NB4 (cell line): Measurements from ENCODE around the gene BABAM1.

Experiments
- MYC ChIP-seq: IDR thresholded peaks from 2 replicates; pipeline ENCODE4 v1.6.1; 2011; ENCODE audit warnings: low read depth, low read length
- POLR2A ChIP-seq: IDR thresholded peaks from 2 replicates; pipeline ENCODE4 v1.6.1; 2011; ENCODE audit warnings: mild to moderate bottlenecking; ENCODE audit not compliant: insufficient read length; ENCODE audit errors: extremely low read depth
- TF ChIP-seq, protein P1 (sequence below): IDR thresholded peaks from one replicate; pipeline ENCODE4 v1.5.1; 2012; ENCODE audit warnings: low read depth, low read length
- TF ChIP-seq, protein P2 (sequence below): IDR thresholded peaks from 2 replicates; pipeline ENCODE4 v1.6.1; 2011; ENCODE audit warnings: low read depth, low read length

GRCh38 chr19:17321655-17322489 is 54.6 kb downstream of the BABAM1 start:
- TF ChIP-seq, protein P1, sequence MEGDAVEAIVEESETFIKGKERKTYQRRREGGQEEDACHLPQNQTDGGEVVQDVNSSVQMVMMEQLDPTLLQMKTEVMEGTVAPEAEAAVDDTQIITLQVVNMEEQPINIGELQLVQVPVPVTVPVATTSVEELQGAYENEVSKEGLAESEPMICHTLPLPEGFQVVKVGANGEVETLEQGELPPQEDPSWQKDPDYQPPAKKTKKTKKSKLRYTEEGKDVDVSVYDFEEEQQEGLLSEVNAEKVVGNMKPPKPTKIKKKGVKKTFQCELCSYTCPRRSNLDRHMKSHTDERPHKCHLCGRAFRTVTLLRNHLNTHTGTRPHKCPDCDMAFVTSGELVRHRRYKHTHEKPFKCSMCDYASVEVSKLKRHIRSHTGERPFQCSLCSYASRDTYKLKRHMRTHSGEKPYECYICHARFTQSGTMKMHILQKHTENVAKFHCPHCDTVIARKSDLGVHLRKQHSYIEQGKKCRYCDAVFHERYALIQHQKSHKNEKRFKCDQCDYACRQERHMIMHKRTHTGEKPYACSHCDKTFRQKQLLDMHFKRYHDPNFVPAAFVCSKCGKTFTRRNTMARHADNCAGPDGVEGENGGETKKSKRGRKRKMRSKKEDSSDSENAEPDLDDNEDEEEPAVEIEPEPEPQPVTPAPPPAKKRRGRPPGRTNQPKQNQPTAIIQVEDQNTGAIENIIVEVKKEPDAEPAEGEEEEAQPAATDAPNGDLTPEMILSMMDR, result no peak
- TF ChIP-seq POLR2A (no peak), MYC (no peak)
- TF ChIP-seq, protein P2, sequence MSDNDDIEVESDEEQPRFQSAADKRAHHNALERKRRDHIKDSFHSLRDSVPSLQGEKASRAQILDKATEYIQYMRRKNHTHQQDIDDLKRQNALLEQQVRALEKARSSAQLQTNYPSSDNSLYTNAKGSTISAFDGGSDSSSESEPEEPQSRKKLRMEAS, result no peak
